ENCODE results near the gene SPATA46.

The SPATA46 gene

DNA sequence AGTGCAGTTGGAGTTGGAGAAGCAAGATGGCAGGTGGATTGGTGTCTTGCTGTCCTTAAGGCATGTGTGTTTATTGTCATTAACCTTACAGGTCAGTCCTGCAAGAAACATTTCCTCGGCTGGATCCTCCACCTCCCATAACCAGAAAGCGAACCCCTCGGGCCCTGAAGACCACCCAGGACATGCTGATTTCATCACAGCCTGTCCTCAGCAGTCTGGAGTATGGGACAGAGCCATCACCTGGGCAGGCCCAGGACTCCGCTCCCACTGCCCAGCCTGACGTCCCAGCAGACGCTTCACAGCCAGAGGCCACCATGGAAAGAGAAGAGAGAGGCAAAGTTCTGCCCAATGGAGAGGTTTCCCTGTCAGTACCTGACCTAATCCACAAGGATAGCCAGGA lies 6.4 kb upstream of the SPATA46 start:
- TF ChIP-seq, protein P1, sequence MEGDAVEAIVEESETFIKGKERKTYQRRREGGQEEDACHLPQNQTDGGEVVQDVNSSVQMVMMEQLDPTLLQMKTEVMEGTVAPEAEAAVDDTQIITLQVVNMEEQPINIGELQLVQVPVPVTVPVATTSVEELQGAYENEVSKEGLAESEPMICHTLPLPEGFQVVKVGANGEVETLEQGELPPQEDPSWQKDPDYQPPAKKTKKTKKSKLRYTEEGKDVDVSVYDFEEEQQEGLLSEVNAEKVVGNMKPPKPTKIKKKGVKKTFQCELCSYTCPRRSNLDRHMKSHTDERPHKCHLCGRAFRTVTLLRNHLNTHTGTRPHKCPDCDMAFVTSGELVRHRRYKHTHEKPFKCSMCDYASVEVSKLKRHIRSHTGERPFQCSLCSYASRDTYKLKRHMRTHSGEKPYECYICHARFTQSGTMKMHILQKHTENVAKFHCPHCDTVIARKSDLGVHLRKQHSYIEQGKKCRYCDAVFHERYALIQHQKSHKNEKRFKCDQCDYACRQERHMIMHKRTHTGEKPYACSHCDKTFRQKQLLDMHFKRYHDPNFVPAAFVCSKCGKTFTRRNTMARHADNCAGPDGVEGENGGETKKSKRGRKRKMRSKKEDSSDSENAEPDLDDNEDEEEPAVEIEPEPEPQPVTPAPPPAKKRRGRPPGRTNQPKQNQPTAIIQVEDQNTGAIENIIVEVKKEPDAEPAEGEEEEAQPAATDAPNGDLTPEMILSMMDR (IDR thresholded peaks at IDR 0.05), result no peak
- peak; percentile 47 for DNase-seq (ENCODE audit: low spot score)
- H3K27ac ChIP-seq, result no peak overlapping the region
- H3K4me3 ChIP-seq, result no peak overlapping the region

DNA sequence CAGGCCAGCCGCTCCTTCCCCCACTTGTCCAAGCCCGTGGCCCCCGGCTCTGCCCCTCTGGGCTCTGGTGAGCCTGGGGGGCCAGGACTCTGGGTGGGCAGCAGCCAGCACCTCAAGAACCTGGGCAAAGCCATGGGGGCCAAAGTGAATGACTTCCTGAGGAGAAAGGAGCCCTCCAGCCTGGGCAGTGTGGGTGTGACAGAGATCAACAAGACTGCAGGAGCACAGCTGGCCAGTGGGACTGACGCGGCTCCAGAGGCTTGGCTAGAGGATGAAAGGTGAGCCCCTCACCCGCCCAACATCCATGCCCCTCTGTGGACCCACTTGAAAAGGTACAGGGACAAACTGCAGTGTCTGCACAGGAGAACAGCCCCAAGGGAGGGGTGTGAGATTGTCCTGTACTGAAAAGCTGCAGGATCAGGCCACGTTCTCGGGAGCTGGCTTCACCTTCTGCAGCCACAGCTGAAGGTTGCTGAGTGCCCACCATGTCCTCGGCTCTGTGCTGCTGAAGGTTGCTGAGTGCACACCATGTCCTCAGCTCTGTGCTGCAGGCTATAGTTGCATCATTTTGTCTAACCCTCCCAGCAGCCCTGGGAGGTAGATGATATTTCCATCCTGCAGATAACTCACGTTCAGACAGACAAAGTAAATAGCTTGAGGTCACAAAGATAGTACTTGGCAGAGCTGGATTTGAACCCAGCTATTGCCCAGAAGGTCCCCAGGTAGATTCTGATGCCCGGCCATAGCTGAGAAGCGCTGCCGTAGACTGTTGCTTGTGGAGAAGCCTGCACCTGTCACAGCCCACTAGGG lies 5.5 kb upstream of the SPATA46 start:
- DNase-seq (ENCODE audit: low spot score), result peak; percentile 71
- TF ChIP-seq, protein P1 (IDR thresholded peaks at IDR 0.05), result no peak
- Histone ChIP-seq H3K4me3 (no peak overlapping the region), H3K27ac (no peak overlapping the region)

DNA sequence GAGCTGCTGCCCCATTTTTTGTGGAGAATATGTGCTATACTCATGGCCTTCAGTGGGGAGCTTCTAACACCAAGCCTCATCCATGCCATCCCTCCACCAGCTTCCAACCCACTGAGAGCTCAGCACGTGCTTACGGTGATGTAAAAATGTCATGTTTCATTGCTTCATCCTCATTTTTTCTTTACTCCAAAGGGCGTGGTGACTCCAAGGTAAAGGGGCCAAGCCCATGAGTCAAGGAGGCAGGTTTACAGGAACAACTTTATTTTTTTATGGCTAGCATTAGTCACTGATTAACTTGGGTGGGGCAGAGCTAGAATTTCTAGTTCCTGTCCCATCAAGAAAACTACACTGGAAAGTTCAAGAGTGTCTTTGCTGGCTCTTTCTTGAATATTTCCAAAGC lies 4.7 kb upstream of the SPATA46 start, which contains the start of gene C1orf226:
C1orf226 (plus strand) TSS at position 346 of the 400 bp plus-strand sequence. CDS start 174 bp downstream, outside the sequence.
- DNase-seq (ENCODE audit: low spot score), result peak; percentile 19
- TF ChIP-seq, protein P1 (IDR thresholded peaks at IDR 0.05), result no peak
- no peak within 1 kb of the TSS for H3K4me3 ChIP-seq

DNA sequence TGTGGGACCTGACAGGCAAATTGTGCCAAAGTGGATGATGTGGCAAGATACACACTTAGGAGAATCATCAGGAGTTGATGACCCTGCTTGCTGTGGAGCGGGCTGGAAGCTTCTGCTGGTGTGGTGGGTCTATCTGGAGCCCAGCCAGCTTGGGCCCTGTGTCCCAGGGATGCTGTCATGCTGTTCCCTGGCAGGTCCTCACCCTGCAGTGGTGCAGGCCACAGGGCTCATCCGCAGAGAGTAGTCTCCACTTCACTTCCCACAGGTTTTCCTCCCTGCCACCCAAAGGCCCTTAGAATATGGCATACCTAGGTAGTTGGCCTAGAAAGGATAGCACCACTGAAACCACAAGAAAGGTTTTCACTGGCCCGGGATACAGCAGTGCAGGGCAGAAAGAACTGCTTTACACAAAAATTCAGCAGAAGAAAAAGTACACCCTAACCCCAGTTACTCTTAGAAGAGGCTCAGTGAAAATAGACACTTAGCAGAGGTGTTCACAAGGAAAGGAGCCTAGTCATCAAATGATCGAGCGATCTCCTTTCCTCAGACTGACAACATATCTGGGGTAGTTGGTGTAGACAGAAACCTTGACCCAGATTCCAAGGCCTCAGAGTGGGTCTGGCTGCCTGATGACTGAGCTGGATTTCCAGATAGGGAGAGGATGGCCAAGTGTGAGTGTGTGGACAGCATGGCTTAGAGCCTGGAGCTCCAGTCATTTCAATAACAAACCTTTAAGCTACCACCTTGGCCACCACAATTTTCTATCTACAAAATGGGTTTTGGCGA lies 3.6 kb upstream of the SPATA46 start:
- peak; percentile 53 for DNase-seq (ENCODE audit: low spot score)
- Histone ChIP-seq H3K4me3 (no peak overlapping the region), H3K27ac (no peak overlapping the region)
- TF ChIP-seq, protein P1 (IDR thresholded peaks at IDR 0.05), result no peak

More for the DNA sequence above, 4.7 kb upstream of the SPATA46 start, which contains the start of gene C1orf226:
- H3K27ac ChIP-seq, result no peak within 1 kb of the TSS

DNA sequence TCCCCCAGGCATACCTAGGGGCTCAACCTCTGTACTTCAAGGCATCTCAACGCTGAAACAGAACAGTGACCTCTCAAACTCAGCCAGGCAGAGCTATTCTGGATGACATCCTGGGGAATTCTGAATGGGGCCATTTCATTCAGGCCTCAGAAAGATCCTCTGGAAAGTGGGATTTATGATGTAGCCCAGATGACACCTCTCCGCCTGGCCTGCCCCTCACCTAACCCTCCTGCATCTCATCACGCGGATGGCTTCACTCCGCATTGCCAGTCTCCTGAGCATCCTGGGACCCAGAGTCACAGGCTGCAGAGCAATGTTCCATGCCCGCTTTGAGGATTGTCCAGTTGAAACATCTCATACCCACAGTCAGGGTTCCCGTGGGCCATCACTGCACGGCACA lies 1.2 kb downstream of the SPATA46 start:
- no peak overlapping the region for H3K27ac ChIP-seq
- DNase-seq (ENCODE audit: low spot score), result no peak
- no peak overlapping the region for H3K4me3 ChIP-seq
- TF ChIP-seq, protein P1 (IDR thresholded peaks at IDR 0.05), result no peak

DNA sequence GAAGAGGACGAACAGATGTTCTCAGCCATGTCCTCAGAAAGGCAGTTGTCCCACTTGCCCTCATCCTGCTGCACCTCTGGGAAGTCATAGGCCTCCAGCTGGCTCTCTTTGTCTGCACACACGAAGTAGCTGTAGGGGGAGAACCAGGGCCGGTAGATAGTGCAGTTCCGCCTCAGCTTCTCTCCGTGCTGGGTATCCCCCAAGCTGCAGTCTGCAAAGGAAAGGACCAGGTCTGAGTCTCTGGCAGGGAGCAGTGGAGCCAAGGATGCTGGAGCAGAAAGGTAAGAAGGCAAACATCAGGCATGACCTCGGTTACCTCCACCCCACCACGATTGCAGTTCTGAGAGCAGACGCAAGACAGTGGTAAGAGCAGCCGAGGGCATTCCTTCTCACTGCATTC lies 2.2 kb downstream of the SPATA46 start:
- H3K4me3 ChIP-seq, result no peak overlapping the region
- no peak overlapping the region for H3K27ac ChIP-seq
- TF ChIP-seq, protein P1 (IDR thresholded peaks at IDR 0.05), result no peak
- DNase-seq (ENCODE audit: low spot score), result no peak

All from coronary artery (tissue), 2 donors.